PC-3 (cell line): ENCODE measurements around the gene ALG12. TPM values are rescaled to one million over a fixed set of nuclear protein-coding genes. Genes with fewer than 3 reads are reported as not detected.

Experiments
- ATAC-seq: fragments of 200-7000 bp; cut with Tn5 transposase; 2 replicates; pipeline ENCODE4 v1.9.1; 2020; ENCODE audit warnings: mild to moderate bottlenecking, moderate library complexity
- BruUV-seq: library from RNA; stranded (reverse); fragments of 400-500 nt; replicated peaks from 2 replicates; lab custom pipeline; 2021; lab: Mats Ljungman, UMichigan
- CTCF ChIA-PET: fragments of 300-600 bp; sonication (Branson Sonifier 250); formaldehyde crosslinking; loops from one replicate; lab custom pipeline; 2022; ENCODE audit warnings: antibody characterized with exemption; lab: Charles Lee
- POLR2A ChIA-PET: fragments of 300-600 bp; sonication (Branson Sonifier 250); formaldehyde crosslinking; loops from one replicate; lab custom pipeline; 2022; ENCODE audit warnings: antibody characterized with exemption; ENCODE audit not compliant: unreplicated experiment; lab: Charles Lee
- DNase-seq: peaks from one replicate; pipeline ENCODE4 v3.0.0-alpha.2; 2015
- H2AFZ ChIP-seq: fragments of 300-600 bp; sonication (generic); 2 replicates; pipeline ENCODE4 v1.6.0; 2016; ENCODE audit warnings: antibody characterized with exemption, low read length
- H3F3A ChIP-seq: fragments of 300-600 bp; sonication (generic); one replicate; pipeline ENCODE4 v1.6.0; 2017; ENCODE audit warnings: antibody characterized with exemption, low read length, control low read depth, mild to moderate bottlenecking; ENCODE audit not compliant: unreplicated experiment
- H3K27ac ChIP-seq: fragments of 300-600 bp; sonication (generic); 2 replicates; pipeline ENCODE4 v1.5.1; 2016; ENCODE audit warnings: mild to moderate bottlenecking, low read length
- H3K27me3 ChIP-seq: fragments of 300-600 bp; sonication (generic); 2 replicates; pipeline ENCODE4 v1.6.1; 2016; ENCODE audit warnings: low read length, mixed read lengths
- H3K36me3 ChIP-seq: fragments of 300-600 bp; sonication (generic); 2 replicates; pipeline ENCODE4 v1.6.1; 2016; ENCODE audit warnings: low read depth, mixed run types, low read length, mixed read lengths
- H3K4me1 ChIP-seq: fragments of 300-600 bp; sonication (generic); 2 replicates; pipeline ENCODE4 v1.5.1; 2016; ENCODE audit warnings: low read length; ENCODE audit not compliant: insufficient read depth
- H3K4me2 ChIP-seq: fragments of 300-600 bp; sonication (generic); 2 replicates; pipeline ENCODE4 v1.6.0; 2016; ENCODE audit warnings: low read length
- H3K4me3 ChIP-seq: fragments of 300-600 bp; sonication (generic); 2 replicates; pipeline ENCODE4 v1.5.1; 2016; ENCODE audit warnings: mild to moderate bottlenecking, low read length, mixed read lengths
- H3K79me2 ChIP-seq: fragments of 300-600 bp; sonication (generic); 2 replicates; pipeline ENCODE4 v1.6.1; 2017; ENCODE audit warnings: low read length, mixed read lengths
- H3K9ac ChIP-seq: fragments of 300-600 bp; sonication (generic); 2 replicates; pipeline ENCODE4 v1.6.0; 2016; ENCODE audit warnings: mild to moderate bottlenecking, low read length
- H3K9me2 ChIP-seq: fragments of 300-600 bp; sonication (generic); replicated peaks from 2 replicates; pipeline ENCODE4 v1.6.1; 2016; ENCODE audit warnings: mixed run types, low read length, mixed read lengths
- H3K9me3 ChIP-seq: fragments of 300-600 bp; sonication (generic); 2 replicates; pipeline ENCODE4 v1.6.1; 2016; ENCODE audit warnings: low read length, mixed read lengths
- H4K20me1 ChIP-seq: fragments of 300-600 bp; sonication (generic); 2 replicates; pipeline ENCODE4 v1.6.1; 2016; ENCODE audit warnings: low read length, mixed read lengths
- EZH2 ChIP-seq: fragments of 300-600 bp; sonication (generic); IDR thresholded peaks from one replicate; pipeline ENCODE4 v1.6.1; 2017; ENCODE audit warnings: antibody characterized with exemption, mild to moderate bottlenecking, low read length; ENCODE audit not compliant: unreplicated experiment
- EZH2phosphoT487 ChIP-seq: fragments of 300-600 bp; sonication (generic); IDR thresholded peaks from 2 replicates; pipeline ENCODE4 v1.6.1; 2018; ENCODE audit warnings: mild to moderate bottlenecking, antibody characterized with exemption, low read length, borderline replicate concordance
- intact Hi-C: fragments of 100-400 bp; cut with micrococcal nuclease; formaldehyde crosslinking; loops from 2 replicates; pipeline ENCODE4 v1.9.0; 2023
- total RNA-seq: library from RNA; depleted of rRNA; stranded (reverse); fragments of >200 nt; gene quantifications from 2 replicates; pipeline ENCODE4 v1.2.3, GENCODE V29; 2014
- TF ChIP-seq, protein P1 (sequence below): fragments of 300-600 bp; sonication (generic); conservative IDR thresholded peaks from 2 replicates; pipeline ENCODE4 v1.5.1; 2017; ENCODE audit warnings: antibody characterized with exemption, low read depth, mild to moderate bottlenecking, low read length

Gene ALG12
- total RNA-seq, 1 experiment from 2014 or later: 12.1 TPM

DNA sequence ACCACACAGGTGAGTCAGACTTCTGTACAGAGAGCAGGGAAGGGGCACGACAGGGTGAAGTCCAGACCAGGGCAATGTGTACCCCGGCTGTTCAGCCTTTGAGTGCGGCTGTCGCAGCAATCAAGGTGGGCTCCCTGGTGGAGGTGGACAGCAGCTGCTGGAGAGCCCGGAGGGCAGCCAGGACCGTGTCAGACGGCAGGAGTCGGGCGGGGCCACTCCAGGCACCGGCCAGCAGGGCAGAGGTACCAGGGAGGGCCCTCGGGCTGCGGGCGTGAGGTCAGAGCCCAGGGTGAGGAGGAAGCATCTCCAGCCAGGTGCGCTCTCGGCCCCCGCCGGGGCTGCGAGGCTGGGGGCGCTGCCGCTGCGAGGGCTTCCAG is 41.5 kb upstream of the ALG12 start:
- Histone ChIP-seq H3K4me1 (peaks cover 26% of the 10 kb centered on the region), H4K20me1 (peaks cover 25% of the 10 kb centered on the region), H3F3A (no peaks in the 10 kb centered on the region), H3K36me3 (peaks cover 19% of the 10 kb centered on the region), H3K4me2 (peak overlapping the region; percentile 94), H3K27ac (peak overlapping the region; percentile 75), H3K9ac (peak overlapping the region; percentile 84), H3K9me2 (no peaks in the 10 kb centered on the region), H3K9me3 (no peaks in the 10 kb centered on the region), H3K79me2 (peaks cover 34% of the 10 kb centered on the region), H3K27me3 (no peaks in the 10 kb centered on the region), H2AFZ (0 out of 2 replicates have a peak overlapping the region, but pooled peaks have one; percentile 40), H3K4me3 (peak overlapping the region; percentile 71)
- intact Hi-C loops: loop anchor here (1.0 kb wide), 1 partner anchor 23 kb away; no protein-coding TSS in a partner anchor
- TF ChIP-seq EZH2 (no peak), EZH2phosphoT487 (no peak; the same call in 1 of the 2 replicates)
- TF ChIP-seq, protein P1, sequence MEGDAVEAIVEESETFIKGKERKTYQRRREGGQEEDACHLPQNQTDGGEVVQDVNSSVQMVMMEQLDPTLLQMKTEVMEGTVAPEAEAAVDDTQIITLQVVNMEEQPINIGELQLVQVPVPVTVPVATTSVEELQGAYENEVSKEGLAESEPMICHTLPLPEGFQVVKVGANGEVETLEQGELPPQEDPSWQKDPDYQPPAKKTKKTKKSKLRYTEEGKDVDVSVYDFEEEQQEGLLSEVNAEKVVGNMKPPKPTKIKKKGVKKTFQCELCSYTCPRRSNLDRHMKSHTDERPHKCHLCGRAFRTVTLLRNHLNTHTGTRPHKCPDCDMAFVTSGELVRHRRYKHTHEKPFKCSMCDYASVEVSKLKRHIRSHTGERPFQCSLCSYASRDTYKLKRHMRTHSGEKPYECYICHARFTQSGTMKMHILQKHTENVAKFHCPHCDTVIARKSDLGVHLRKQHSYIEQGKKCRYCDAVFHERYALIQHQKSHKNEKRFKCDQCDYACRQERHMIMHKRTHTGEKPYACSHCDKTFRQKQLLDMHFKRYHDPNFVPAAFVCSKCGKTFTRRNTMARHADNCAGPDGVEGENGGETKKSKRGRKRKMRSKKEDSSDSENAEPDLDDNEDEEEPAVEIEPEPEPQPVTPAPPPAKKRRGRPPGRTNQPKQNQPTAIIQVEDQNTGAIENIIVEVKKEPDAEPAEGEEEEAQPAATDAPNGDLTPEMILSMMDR: no peak
- ChIA-PET POLR2A (no interaction called here), CTCF (no interaction called here)
- peak; percentile 48 for ATAC-seq
- TSS peak; percentile 80 for BruUV-seq
- peak; percentile 69 for DNase-seq

DNA sequence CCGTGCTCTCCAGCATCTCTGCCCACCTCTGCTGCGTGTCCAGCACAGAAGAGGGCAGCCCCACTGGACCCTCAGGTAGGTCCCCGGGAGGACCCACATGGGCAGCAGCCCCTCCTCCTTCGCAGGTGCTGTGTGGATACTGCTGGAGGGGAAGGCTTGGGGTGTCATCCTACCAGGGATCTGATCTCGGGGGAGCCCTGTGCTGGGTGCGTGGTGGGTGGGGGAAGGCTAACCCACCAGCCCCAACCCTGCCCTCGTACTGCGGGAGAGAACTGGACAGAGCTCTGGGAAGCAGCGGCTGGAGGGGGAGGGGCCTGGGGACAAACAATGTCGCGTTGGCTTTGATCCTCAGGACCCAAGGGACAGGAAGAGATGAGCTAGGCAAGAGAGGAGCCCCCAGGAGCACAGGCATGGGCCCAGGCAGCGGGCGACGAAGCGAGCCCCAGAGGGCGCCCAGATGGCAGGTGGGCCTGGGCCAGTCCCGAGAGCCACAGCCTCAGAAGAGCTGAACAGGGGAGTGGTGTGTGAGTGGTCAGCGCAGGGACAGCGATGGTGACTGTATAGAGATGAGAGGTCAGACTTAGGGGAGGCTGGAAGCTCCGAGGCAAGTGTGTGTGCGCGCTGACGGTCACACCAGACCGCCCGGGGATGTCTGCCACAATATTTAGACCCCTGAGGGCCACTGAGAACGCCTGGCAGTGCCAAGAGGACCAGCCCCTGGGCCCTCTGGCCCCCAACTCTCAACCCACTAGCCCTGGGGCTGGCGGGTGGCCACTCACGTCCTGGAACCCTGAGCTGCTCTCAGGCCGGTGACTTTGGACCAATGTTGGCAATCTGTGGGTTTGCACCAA is 40.9 kb upstream of the ALG12 start:
- peak overlapping the region; percentile 75 for H3K27ac ChIP-seq
- H3K4me1 ChIP-seq: peaks cover 26% of the 10 kb centered on the region
- no TSS peak for BruUV-seq
- POLR2A ChIA-PET: no interaction called here
- intact Hi-C loops: loop anchor here (1.0 kb wide), 1 partner anchor 23 kb away; no protein-coding TSS in a partner anchor
- no peaks in the 10 kb centered on the region for H3K9me2 ChIP-seq
- no peak for TF ChIP-seq EZH2
- TF ChIP-seq, protein P1: no peak
- no peak for TF ChIP-seq EZH2phosphoT487
- no peaks in the 10 kb centered on the region for H3F3A ChIP-seq
- H3K9me3 ChIP-seq: no peaks in the 10 kb centered on the region
- peak overlapping the region; percentile 71; the same call in 1 of the 2 replicates for H3K4me3 ChIP-seq
- no peak for DNase-seq
- H4K20me1 ChIP-seq: peaks cover 23% of the 10 kb centered on the region
- ATAC-seq: no peak
- CTCF ChIA-PET: no interaction called here
- no peak overlapping the region for H3K9ac ChIP-seq
- H3K27me3 ChIP-seq: no peaks in the 10 kb centered on the region
- no peak overlapping the region for H2AFZ ChIP-seq
- H3K36me3 ChIP-seq: peaks cover 19% of the 10 kb centered on the region
- peaks cover 32% of the 10 kb centered on the region for H3K79me2 ChIP-seq
- H3K4me2 ChIP-seq: peak overlapping the region; percentile 94
